Progenitor cell of endocrine pancreas (in vitro differentiated cells): Measurements from ENCODE around the gene GCN1. TPM values are rescaled to one million over a fixed set of nuclear protein-coding genes. Genes with fewer than 3 reads are reported as not detected.

Experiments used
- DNase-seq: peaks from one replicate; pipeline ENCODE4 v3.0.0; 2021; ENCODE audit warnings: low spot score; ENCODE audit not compliant: unreplicated experiment
- H3K27ac Mint-ChIP-seq: 2 replicates; pipeline ENCODE4 v1.8.0; 2021; ENCODE audit warnings: mild to moderate bottlenecking, moderate library complexity, mixed read lengths
- H3K27me3 Mint-ChIP-seq: 2 replicates; pipeline ENCODE4 v1.8.0; 2021; ENCODE audit warnings: mixed read lengths
- H3K36me3 Mint-ChIP-seq: 2 replicates; pipeline ENCODE4 v1.8.0; 2022; ENCODE audit warnings: mixed read lengths; ENCODE audit not compliant: insufficient read depth
- H3K4me1 Mint-ChIP-seq: 2 replicates; pipeline ENCODE4 v1.8.0; 2021; ENCODE audit warnings: low read depth, mixed read lengths
- H3K4me3 Mint-ChIP-seq: 2 replicates; pipeline ENCODE4 v1.8.0; 2021; ENCODE audit warnings: low read depth, mild to moderate bottlenecking, moderate library complexity, mixed read lengths
- H3K9me3 Mint-ChIP-seq: 2 replicates; pipeline ENCODE4 v1.8.0; 2021; ENCODE audit warnings: low read depth, mixed read lengths
- total RNA-seq: library from RNA; stranded (reverse); gene quantifications from 2 replicates; pipeline ENCODE4 v1.2.1, GENCODE V29; 2021
- TF ChIP-seq, protein P1 (sequence below): fragments of 200-600 bp; sonication (generic); IDR thresholded peaks from one replicate; pipeline ENCODE4 v1.5.0; 2021; ENCODE audit warnings: antibody characterized with exemption, mild to moderate bottlenecking; ENCODE audit not compliant: unreplicated experiment

Gene GCN1
- total RNA-seq, 1 donor from 2014 or later, result 117 TPM

GRCh38 chr12:120138366-120138765, 56.1 kb downstream of the GCN1 start:
- Mint-ChIP-seq H3K36me3 (peaks cover 27% of the 10 kb centered on the region), H3K27me3 (no peaks in the 10 kb centered on the region), H3K27ac (peak overlapping the region; percentile 33), H3K9me3 (no peaks in the 10 kb centered on the region), H3K4me1 (no peaks in the 10 kb centered on the region), H3K4me3 (no peak overlapping the region)
- no peak for DNase-seq
- TF ChIP-seq, protein P1, sequence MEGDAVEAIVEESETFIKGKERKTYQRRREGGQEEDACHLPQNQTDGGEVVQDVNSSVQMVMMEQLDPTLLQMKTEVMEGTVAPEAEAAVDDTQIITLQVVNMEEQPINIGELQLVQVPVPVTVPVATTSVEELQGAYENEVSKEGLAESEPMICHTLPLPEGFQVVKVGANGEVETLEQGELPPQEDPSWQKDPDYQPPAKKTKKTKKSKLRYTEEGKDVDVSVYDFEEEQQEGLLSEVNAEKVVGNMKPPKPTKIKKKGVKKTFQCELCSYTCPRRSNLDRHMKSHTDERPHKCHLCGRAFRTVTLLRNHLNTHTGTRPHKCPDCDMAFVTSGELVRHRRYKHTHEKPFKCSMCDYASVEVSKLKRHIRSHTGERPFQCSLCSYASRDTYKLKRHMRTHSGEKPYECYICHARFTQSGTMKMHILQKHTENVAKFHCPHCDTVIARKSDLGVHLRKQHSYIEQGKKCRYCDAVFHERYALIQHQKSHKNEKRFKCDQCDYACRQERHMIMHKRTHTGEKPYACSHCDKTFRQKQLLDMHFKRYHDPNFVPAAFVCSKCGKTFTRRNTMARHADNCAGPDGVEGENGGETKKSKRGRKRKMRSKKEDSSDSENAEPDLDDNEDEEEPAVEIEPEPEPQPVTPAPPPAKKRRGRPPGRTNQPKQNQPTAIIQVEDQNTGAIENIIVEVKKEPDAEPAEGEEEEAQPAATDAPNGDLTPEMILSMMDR, result no peak

- TF ChIP-seq, protein P1, result no peak
- no peaks in the 10 kb centered on the region for H3K27me3 Mint-ChIP-seq
- H3K36me3 Mint-ChIP-seq, result peaks cover 27% of the 10 kb centered on the region
- no peak overlapping the region for H3K4me3 Mint-ChIP-seq
- no peak for DNase-seq
- no peaks in the 10 kb centered on the region for H3K4me1 Mint-ChIP-seq
- no peaks in the 10 kb centered on the region for H3K9me3 Mint-ChIP-seq
- H3K27ac Mint-ChIP-seq, result no peak overlapping the region
Measured at GRCh38 chr12:120137833-120138232, 56.7 kb downstream of the GCN1 start.

DNA sequence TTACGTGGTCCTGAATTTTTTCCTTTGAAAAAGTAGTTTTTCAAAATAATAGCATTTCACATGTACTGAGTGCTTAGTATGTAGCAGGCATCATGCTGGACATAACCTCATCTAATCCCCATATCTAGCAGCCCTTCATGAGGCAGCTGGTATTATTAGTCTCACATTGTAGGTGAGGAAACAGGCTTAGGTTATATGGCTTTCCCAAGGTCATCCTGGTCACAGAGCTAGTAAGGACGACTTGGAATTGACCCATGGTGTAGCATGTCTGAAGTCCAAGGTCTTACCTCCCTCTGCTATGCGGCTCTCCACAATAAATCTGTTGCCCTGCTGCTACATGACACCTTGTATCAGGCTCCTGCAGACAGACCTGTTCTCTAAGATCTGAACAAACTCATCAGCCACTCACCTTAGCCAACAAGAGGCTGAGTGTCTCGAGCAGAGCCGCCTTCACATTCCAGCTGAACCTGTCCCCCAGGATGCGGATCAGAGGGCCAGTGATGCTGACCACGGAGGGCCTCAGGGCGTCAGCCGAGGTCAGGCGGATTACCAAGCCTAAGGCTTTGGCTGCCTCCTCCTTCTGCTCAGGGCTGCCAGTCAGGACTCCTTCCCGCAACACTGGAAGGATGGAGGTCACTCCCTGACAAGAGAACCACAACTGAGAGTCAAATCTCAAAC, 58.3 kb downstream of the GCN1 start:
- H3K9me3 Mint-ChIP-seq, result no peaks in the 10 kb centered on the region
- no peak for DNase-seq
- TF ChIP-seq, protein P1, result no peak
- peaks cover 21% of the 10 kb centered on the region for H3K36me3 Mint-ChIP-seq
- no peaks in the 10 kb centered on the region for H3K27me3 Mint-ChIP-seq
- no peaks in the 10 kb centered on the region for H3K4me1 Mint-ChIP-seq
- H3K27ac Mint-ChIP-seq, result no peak overlapping the region
- no peak overlapping the region for H3K4me3 Mint-ChIP-seq

GRCh38 chr12:120134307-120134980, 60.1 kb downstream of the GCN1 start:
- no peaks in the 10 kb centered on the region for H3K9me3 Mint-ChIP-seq
- no peak overlapping the region for H3K4me3 Mint-ChIP-seq
- H3K27me3 Mint-ChIP-seq, result no peaks in the 10 kb centered on the region
- no peak for DNase-seq
- TF ChIP-seq, protein P1, result no peak
- peaks cover 11% of the 10 kb centered on the region for H3K36me3 Mint-ChIP-seq
- no peak overlapping the region for H3K27ac Mint-ChIP-seq
- H3K4me1 Mint-ChIP-seq, result no peaks in the 10 kb centered on the region

- no peaks in the 10 kb centered on the region for H3K4me1 Mint-ChIP-seq
- no peaks in the 10 kb centered on the region for H3K27me3 Mint-ChIP-seq
- H3K4me3 Mint-ChIP-seq, result no peak overlapping the region
- H3K36me3 Mint-ChIP-seq, result peaks cover 12% of the 10 kb centered on the region
- H3K9me3 Mint-ChIP-seq, result no peaks in the 10 kb centered on the region
- TF ChIP-seq, protein P1, result no peak
- no peak overlapping the region for H3K27ac Mint-ChIP-seq
- DNase-seq, result no peak
Measured at GRCh38 chr12:120132863-120133385, 61.6 kb downstream of the GCN1 start.
